Measurements from ENCODE around the gene IL4R. TPM values are rescaled to one million over a fixed set of nuclear protein-coding genes. Genes with fewer than 3 reads are reported as not detected.

The IL4R gene
- total RNA-seq, 1 experiment from 2014 or later, result 28.6 TPM

- DNase-seq, result no peak
- H3K79me2 ChIP-seq (ENCODE audit: insufficient read depth, low read length), result no peaks in the 10 kb centered on the region
- no peak overlapping the region for H2AK5ac ChIP-seq (ENCODE audit: insufficient read length, low read length)
- H2BK20ac ChIP-seq (ENCODE audit: low read depth, low read length, poor library complexity, severe bottlenecking), result no peak overlapping the region
- H4K5ac ChIP-seq (ENCODE audit: insufficient read length, low read depth, low read length), result no peak overlapping the region
- H3K36me3 Mint-ChIP-seq (ENCODE audit: insufficient read depth in 1 of 3, low read depth in 3 of 3), result peaks cover 0 to 9% (median 0%) of the 10 kb centered on the region in 3 experiments; a peak in 2 of 7 replicates
- no peaks in the 10 kb centered on the region for H4K20me1 ChIP-seq (ENCODE audit: control insufficient read depth, insufficient read depth, insufficient read length)
- no peaks in the 10 kb centered on the region for H3K9me3 ChIP-seq (ENCODE audit: control insufficient read depth, low read depth, low read length)
- H3K4ac ChIP-seq (ENCODE audit: low read depth, low read length), result no peak overlapping the region
- H3K27ac ChIP-seq (ENCODE audit: insufficient read length, low read depth, low read length), result no peak overlapping the region
- H3K23ac ChIP-seq (ENCODE audit: insufficient read length, low read depth, low read length), result no peak overlapping the region
- H3K9me3 Mint-ChIP-seq, result no peaks in the 10 kb centered on the region
- H3K27me3 Mint-ChIP-seq (ENCODE audit: low read depth), result no peaks in the 10 kb centered on the region; the same call in 1 of the 2 replicates
- no peaks in the 10 kb centered on the region for H3K79me1 ChIP-seq (ENCODE audit: insufficient read depth, low read depth, low read length, poor library complexity, severe bottlenecking)
- H2AFZ ChIP-seq (ENCODE audit: low read length), result no peak overlapping the region
- WGBS (ENCODE audit: extremely low coverage, insufficient read length, low lambda C conversion rate), result no CpG with 5 or more reads among the region's 9 CpGs
- no peak overlapping the region for H2BK15ac ChIP-seq (ENCODE audit: low read depth, low read length)
- H2BK120ac ChIP-seq (ENCODE audit: low read depth, low read length, poor library complexity, severe bottlenecking), result no peak overlapping the region
- no peak overlapping the region for H4K91ac ChIP-seq (ENCODE audit: insufficient read length, low read depth, low read length)
- H4K8ac ChIP-seq (replicated peaks; ENCODE audit: insufficient read length, low read depth, low read length), result no peak overlapping the region
- no peaks in the 10 kb centered on the region for H3K4me1 ChIP-seq (ENCODE audit: insufficient read depth, low read length)
- H2BK5ac ChIP-seq (ENCODE audit: insufficient read length, low read length), result no peak overlapping the region
- no peak overlapping the region for H3T11ph ChIP-seq (ENCODE audit: low read length)
- no peak overlapping the region for H3K14ac ChIP-seq (ENCODE audit: insufficient read depth, low read length)
- no peak overlapping the region for H2BK12ac ChIP-seq (ENCODE audit: insufficient read length, low read depth, low read length)
- TF ChIP-seq CTCF (conservative IDR thresholded peaks at IDR 0.05), result no peak
- H3K27me3 ChIP-seq (ENCODE audit: insufficient read depth, low read length), result no peaks in the 10 kb centered on the region
- H3K4me2 ChIP-seq (ENCODE audit: insufficient read depth, insufficient read length, low read length), result no peak overlapping the region
- H3K18ac ChIP-seq (ENCODE audit: insufficient read length, low read depth, low read length), result no peak overlapping the region
- H3K9ac ChIP-seq (ENCODE audit: extremely low read depth, insufficient read length, low read length), result no peak overlapping the region
- no peaks in the 10 kb centered on the region for H3K23me2 ChIP-seq (ENCODE audit: insufficient read length, low read depth, low read length, poor library complexity, severe bottlenecking)
- no peak overlapping the region for H3K56ac ChIP-seq (ENCODE audit: insufficient read length, low read depth, low read length)
- H3K4me3 Mint-ChIP-seq, result no peak overlapping the region
- no peak overlapping the region for H3K27ac Mint-ChIP-seq
- H3K4me1 Mint-ChIP-seq, result peaks cover 7 to 9% of the 10 kb centered on the region in 2 experiments
Observed at GRCh38 chr16:27368358-27368722, 54.6 kb downstream of the IL4R start.
